CD4-positive, CD25-positive, alpha-beta regulatory T cell (primary cell): ENCODE data around the gene ACAD11. TPM values are rescaled to one million over a fixed set of nuclear protein-coding genes. Genes with fewer than 3 reads are reported as not detected.
"Not testable (repeated sequence)": the region's sequence is repeated elsewhere in the genome, so short reads cannot be mapped to it uniquely, and the experiment has no call there.

Experiments used
- ATAC-seq, 2 donors: fragments of 150-1000 bp; cut with Tn5 transposase; one replicate each; pipeline ENCODE4 v1.10.0; 2021; ENCODE audit warnings: low read depth in 2 of 2, moderate number of reproducible peaks in 2 of 2, moderate library complexity in 1 of 2
- DNase-seq, 3 donors: peaks; one replicate each; pipeline versions ENCODE4 v3.0.0 to v3.0.0-alpha.2; 2012 to 2022; ENCODE audit warnings: mixed read lengths in 1 of 3
- H3K27ac ChIP-seq: one replicate; pipeline ENCODE4 v1.7.0; 2013; ENCODE audit warnings: mild to moderate bottlenecking, low read length; ENCODE audit not compliant: insufficient read depth, poor library complexity, severe bottlenecking
- H3K27me3 ChIP-seq: one replicate; pipeline ENCODE4 v1.7.0; 2013; ENCODE audit warnings: low read length; ENCODE audit not compliant: control insufficient read depth, insufficient read depth
- H3K36me3 ChIP-seq: one replicate; pipeline ENCODE4 v1.7.0; 2013; ENCODE audit warnings: mild to moderate bottlenecking, low read length, moderate library complexity; ENCODE audit not compliant: control insufficient read depth, insufficient read depth
- H3K4me1 ChIP-seq: 2 replicates; pipeline ENCODE4 v1.7.0; 2013; ENCODE audit warnings: mild to moderate bottlenecking, low read length; ENCODE audit not compliant: insufficient read depth, control insufficient read depth, poor library complexity, severe bottlenecking
- H3K4me3 ChIP-seq: one replicate; pipeline ENCODE4 v1.7.0; 2013; ENCODE audit warnings: low read depth, mild to moderate bottlenecking, low read length, moderate library complexity
- H3K9me3 ChIP-seq, 2 experiments: 1 replicate in 1 of 2; 2 replicates in 1 of 2; pipeline ENCODE4 v1.7.0; 2013; ENCODE audit warnings: low read length in 2 of 2, mild to moderate bottlenecking in 1 of 2, moderate library complexity in 1 of 2; ENCODE audit not compliant: control insufficient read depth in 2 of 2
- H3K27ac Mint-ChIP-seq, 3 donors: one replicate each; pipeline ENCODE4 v1.8.0; 2020 to 2022; ENCODE audit warnings: mild to moderate bottlenecking in 3 of 3, mixed read lengths in 3 of 3, moderate library complexity in 2 of 3
- H3K27me3 Mint-ChIP-seq: one replicate; pipeline ENCODE4 v1.8.0; 2022; ENCODE audit warnings: mild to moderate bottlenecking, mixed read lengths
- H3K36me3 Mint-ChIP-seq: one replicate; pipeline ENCODE4 v1.8.0; 2020; ENCODE audit warnings: mixed read lengths
- H3K4me1 Mint-ChIP-seq, 4 donors: one replicate each; pipeline ENCODE4 v1.8.0; 2020 to 2022; ENCODE audit warnings: mixed read lengths in 4 of 4, mild to moderate bottlenecking in 1 of 4
- H3K4me3 Mint-ChIP-seq, 4 donors: one replicate each; pipeline ENCODE4 v1.8.0; 2020 to 2022; ENCODE audit warnings: mild to moderate bottlenecking in 4 of 4, mixed read lengths in 4 of 4, moderate library complexity in 3 of 4
- H3K9me3 Mint-ChIP-seq, 7 donors: one replicate each; pipeline ENCODE4 v1.8.0; 2020 to 2022; ENCODE audit warnings: mixed read lengths in 7 of 7, mild to moderate bottlenecking in 3 of 7, moderate library complexity in 2 of 7
- polyA plus RNA-seq, 4 donors: library from polyadenylated mRNA; unstranded; fragments of 300-500 nt; fragmentation: Illumina TruSeq; gene quantifications; one replicate each; pipeline ENCODE4 v1.2.3, GENCODE V29; 2021
- total RNA-seq: library from RNA; stranded (reverse); gene quantifications from one replicate; pipeline ENCODE4 v1.2.3, GENCODE V29; 2022

ACAD11 gene
- total and polyA plus RNA-seq, 5 donors from 2014 or later, result 2.7 to 27.5 (median 4.7) TPM

- H3K27ac ChIP-seq, result no peak overlapping the region
- peaks cover 0 to 18% (median 3%) of the 10 kb centered on the region in 4 donors for H3K4me1 Mint-ChIP-seq
- H3K36me3 ChIP-seq, result no peaks in the 10 kb centered on the region
- no peaks in the 10 kb centered on the region for H3K4me1 ChIP-seq
- H3K27me3 ChIP-seq, result no peaks in the 10 kb centered on the region
- no peak for ATAC-seq
- no peak overlapping the region for H3K27ac Mint-ChIP-seq
- H3K9me3 ChIP-seq, result no peaks in the 10 kb centered on the region
- no peaks in the 10 kb centered on the region for H3K27me3 Mint-ChIP-seq
- no peak overlapping the region for H3K4me3 Mint-ChIP-seq
- peaks cover 41% of the 10 kb centered on the region for H3K36me3 Mint-ChIP-seq
- no peak for DNase-seq
- peaks cover 0 to 2% (median 0%) of the 10 kb centered on the region in 7 donors for H3K9me3 Mint-ChIP-seq
- H3K4me3 ChIP-seq, result no peak overlapping the region
Observed at GRCh38 chr3:132564070-132564465, 95.5 kb downstream of the ACAD11 start.

- no peak for DNase-seq
- H3K9me3 Mint-ChIP-seq, result peaks cover 0 to 2% (median 0%) of the 10 kb centered on the region in 7 donors
- no peak overlapping the region for H3K27ac Mint-ChIP-seq
- H3K27me3 Mint-ChIP-seq, result no peaks in the 10 kb centered on the region
- no peaks in the 10 kb centered on the region for H3K4me1 ChIP-seq
- H3K4me3 Mint-ChIP-seq, result no peak overlapping the region
- no peaks in the 10 kb centered on the region for H3K27me3 ChIP-seq
- H3K4me3 ChIP-seq, result no peak overlapping the region
- ATAC-seq, result no peak
- H3K36me3 ChIP-seq, result no peaks in the 10 kb centered on the region
- no peaks in the 10 kb centered on the region for H3K9me3 ChIP-seq
- H3K36me3 Mint-ChIP-seq, result peaks cover 44% of the 10 kb centered on the region
- H3K4me1 Mint-ChIP-seq, result peaks cover 0 to 18% (median 2%) of the 10 kb centered on the region in 4 donors
- no peak overlapping the region for H3K27ac ChIP-seq
Observed at GRCh38 chr3:132563420-132564069, 96.1 kb downstream of the ACAD11 start.

GRCh38 chr3:132561003-132561402 lies 98.6 kb downstream of the ACAD11 start:
- Mint-ChIP-seq H3K27me3 (no peaks in the 10 kb centered on the region), H3K4me3 (no peak overlapping the region), H3K9me3 (peaks cover 0 to 2% (median 0%) of the 10 kb centered on the region in 7 donors), H3K36me3 (peaks cover 58% of the 10 kb centered on the region), H3K4me1 (peaks cover 0 to 6% (median 2%) of the 10 kb centered on the region in 4 donors), H3K27ac (no peak overlapping the region)
- Histone ChIP-seq H3K27ac (no peak overlapping the region), H3K9me3 (no peaks in the 10 kb centered on the region), H3K4me3 (no peak overlapping the region), H3K4me1 (no peaks in the 10 kb centered on the region), H3K27me3 (no peaks in the 10 kb centered on the region), H3K36me3 (no peaks in the 10 kb centered on the region)
- ATAC-seq (no peak), DNase-seq (no peak)

- Mint-ChIP-seq H3K27me3 (no peaks in the 10 kb centered on the region), H3K27ac (no peak overlapping the region), H3K36me3 (peaks cover 37% of the 10 kb centered on the region), H3K4me1 (no peaks in the 10 kb centered on the region), H3K9me3 (no peaks in the 10 kb centered on the region), H3K4me3 (no peak overlapping the region)
- DNase-seq, result no peak
- ATAC-seq, result no peak
- H3K27me3 ChIP-seq, result no peaks in the 10 kb centered on the region
- no peaks in the 10 kb centered on the region for H3K4me1 ChIP-seq
- no peaks in the 10 kb centered on the region for H3K9me3 ChIP-seq
- no peaks in the 10 kb centered on the region for H3K36me3 ChIP-seq
- H3K4me3 ChIP-seq, result no peak overlapping the region
- no peak overlapping the region for H3K27ac ChIP-seq
Observed at GRCh38 chr3:132556508-132557159, 103.0 kb downstream of the ACAD11 start.

GRCh38 chr3:132556036-132556386 lies 103.6 kb downstream of the ACAD11 start:
- ATAC-seq, H3K4me1 ChIP-seq, H3K27me3 ChIP-seq, H3K4me3 Mint-ChIP-seq, H3K4me3 ChIP-seq, H3K9me3 ChIP-seq, H3K27ac ChIP-seq, H3K27ac Mint-ChIP-seq, H3K4me1 Mint-ChIP-seq, DNase-seq, H3K9me3 Mint-ChIP-seq, H3K36me3 ChIP-seq, H3K27me3 Mint-ChIP-seq: not testable (repeated sequence)
- peaks cover 33% of the 10 kb centered on the region for H3K36me3 Mint-ChIP-seq

GRCh38 chr3:132555306-132556035 lies 104.1 kb downstream of the ACAD11 start:
- no peaks in the 10 kb centered on the region for H3K36me3 ChIP-seq
- no peaks in the 10 kb centered on the region for H3K9me3 Mint-ChIP-seq
- H3K4me3 Mint-ChIP-seq, result no peak overlapping the region
- no peaks in the 10 kb centered on the region for H3K27me3 Mint-ChIP-seq
- peaks cover 33% of the 10 kb centered on the region for H3K36me3 Mint-ChIP-seq
- H3K27ac ChIP-seq, result no peak overlapping the region
- H3K4me1 Mint-ChIP-seq, result peaks cover 0 to 6% (median 3%) of the 10 kb centered on the region in 4 donors
- DNase-seq (no peak), ATAC-seq (no peak)
- H3K4me3 ChIP-seq, result no peak overlapping the region
- H3K27ac Mint-ChIP-seq, result no peak overlapping the region
- no peaks in the 10 kb centered on the region for H3K27me3 ChIP-seq
- H3K4me1 ChIP-seq, result peaks cover 5% of the 10 kb centered on the region
- no peaks in the 10 kb centered on the region for H3K9me3 ChIP-seq

- peaks cover 37% of the 10 kb centered on the region for H3K36me3 Mint-ChIP-seq
- H3K9me3 ChIP-seq, result no peaks in the 10 kb centered on the region
- H3K4me1 Mint-ChIP-seq, result peaks cover 4 to 17% (median 12%) of the 10 kb centered on the region in 4 donors
- peak overlapping the region in 1 of 3 donors; percentile 9 for H3K27ac Mint-ChIP-seq
- ATAC-seq, result no peak
- no peak overlapping the region for H3K4me3 Mint-ChIP-seq
- no peak for DNase-seq
- no peaks in the 10 kb centered on the region for H3K27me3 ChIP-seq
- no peaks in the 10 kb centered on the region for H3K9me3 Mint-ChIP-seq
- no peaks in the 10 kb centered on the region for H3K27me3 Mint-ChIP-seq
- H3K4me3 ChIP-seq, result no peak overlapping the region
- H3K36me3 ChIP-seq, result no peaks in the 10 kb centered on the region
- no peak overlapping the region for H3K27ac ChIP-seq
- peaks cover 7% of the 10 kb centered on the region for H3K4me1 ChIP-seq
Observed at GRCh38 chr3:132554437-132554836, 105.2 kb downstream of the ACAD11 start.
